NCI-H2227 treated with DMSO at 0.1 percent for 48 hours (cell line): ENCODE results near the gene BLVRB.
"Not testable (repeated sequence)": the region's sequence is repeated elsewhere in the genome, so short reads cannot be mapped to it uniquely, and the experiment has no call there.

ENCODE experiments used
- DNase-seq: peaks from one replicate; lab custom pipeline; 2025; lab: John Stamatoyannopoulos, UW

The BLVRB gene

DNA sequence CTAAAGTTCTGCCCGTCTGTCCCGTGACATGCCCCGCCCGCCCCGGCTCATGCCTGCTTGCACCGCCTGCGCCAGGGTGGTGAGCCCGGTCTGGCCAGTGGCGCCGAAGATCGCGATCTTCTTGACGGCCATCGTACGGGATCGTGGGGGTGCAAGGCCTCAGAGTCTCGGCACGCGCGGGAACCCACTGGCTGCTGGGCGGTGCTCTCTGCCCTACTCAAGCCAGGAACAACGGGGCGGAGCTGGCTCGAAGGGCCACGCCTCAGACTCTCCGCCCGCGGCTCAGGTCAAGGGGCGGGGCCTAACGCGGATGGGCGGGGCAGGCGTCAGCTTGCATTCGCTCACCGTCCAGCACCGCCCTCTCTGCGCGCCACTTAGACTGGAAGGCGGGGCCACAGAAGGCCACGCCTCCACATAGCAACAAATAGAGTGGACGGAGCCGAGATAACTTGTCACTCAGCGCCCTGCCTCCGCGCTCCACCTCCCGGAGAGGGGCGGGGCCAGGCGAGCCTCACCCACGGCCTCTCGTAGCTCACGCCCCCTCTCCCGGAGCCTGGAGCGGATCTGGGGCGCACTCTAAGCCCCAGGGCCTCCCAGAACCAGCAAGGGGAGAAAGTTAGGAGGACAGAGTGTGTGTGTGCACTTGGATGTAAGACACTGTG, at the start of gene BLVRB:
BLVRB (minus strand) TSS at position 189 of the 662 bp plus-strand sequence; CDS start at position 132, 57 bp downstream.
- DNase-seq, result peak; percentile 100

GRCh38 chr19:40513741-40514315, 48.3 kb upstream of the BLVRB start:
- no peak for DNase-seq

DNA sequence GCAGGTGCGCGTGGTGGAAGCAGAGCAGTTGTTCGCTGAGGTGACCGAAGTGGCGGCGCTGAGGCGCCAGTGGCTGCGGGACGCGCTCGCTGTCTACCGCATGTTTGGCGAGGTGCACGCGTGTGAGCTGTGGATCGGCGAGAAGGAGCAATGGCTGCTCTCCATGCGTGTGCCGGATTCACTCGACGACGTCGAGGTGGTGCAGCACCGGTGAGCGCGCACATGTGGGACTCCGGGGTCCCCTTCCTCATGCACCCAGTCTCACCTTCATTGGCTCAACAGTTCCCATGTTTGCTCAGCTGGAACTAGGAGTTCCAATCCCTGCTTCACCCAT, 47.8 kb upstream of the BLVRB start:
- no peak for DNase-seq

- DNase-seq, result no peak
These were observed 47.2 kb upstream of the BLVRB start for GRCh38 chr19:40512473-40513344.

GRCh38 chr19:40512110-40512472, 46.5 kb upstream of the BLVRB start:
- DNase-seq, result no peak

DNA sequence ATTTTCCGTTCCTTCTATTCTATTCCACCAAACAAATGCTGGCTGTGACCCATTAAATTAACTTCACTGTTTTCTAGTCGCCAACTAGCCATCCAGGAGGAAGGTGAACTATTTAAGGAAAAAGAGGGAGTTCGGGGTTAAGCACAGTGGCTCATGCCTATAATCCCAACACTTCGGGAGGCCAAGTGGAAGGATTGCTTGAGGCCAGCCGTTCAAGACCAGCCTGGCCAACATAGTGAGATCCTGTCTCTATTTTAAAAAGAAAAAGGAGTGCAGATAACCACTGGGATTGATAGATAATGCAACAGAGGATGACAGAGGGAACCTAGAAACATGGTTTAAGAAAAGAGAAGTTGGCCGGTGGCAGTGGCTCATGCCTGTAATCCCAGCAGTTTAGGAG, 45.9 kb upstream of the BLVRB start:
- DNase-seq, result no peak

DNA sequence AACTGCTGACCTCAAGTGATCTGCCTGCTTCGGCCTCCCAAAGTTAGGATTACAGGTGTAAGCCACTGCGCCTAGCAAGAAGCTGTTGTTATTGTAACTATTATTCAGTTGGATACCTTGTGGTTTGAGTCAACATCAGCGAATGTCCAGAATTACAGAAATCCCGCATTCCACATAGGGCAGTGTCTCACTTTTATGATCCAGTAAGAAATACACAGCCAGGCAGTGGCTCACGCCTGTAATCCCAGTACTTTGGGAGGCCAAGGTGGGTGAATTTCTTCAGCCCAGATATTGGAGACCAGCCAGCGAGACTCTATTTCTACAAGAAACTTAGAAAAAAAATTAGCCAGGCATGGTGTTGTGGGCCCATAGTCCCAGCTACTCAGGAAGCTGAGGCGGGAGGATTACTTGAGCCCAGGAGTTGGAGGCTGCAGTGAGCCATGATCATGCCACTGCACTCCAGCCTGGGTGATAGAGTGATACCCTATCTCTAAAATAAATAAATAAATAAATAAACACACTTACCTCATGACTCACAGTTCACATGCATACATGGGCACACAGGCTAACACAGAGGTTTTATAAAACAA, 45.1 kb upstream of the BLVRB start:
- no peak for DNase-seq

GRCh38 chr19:40508739-40509260, 43.3 kb upstream of the BLVRB start:
- no peak for DNase-seq

DNA sequence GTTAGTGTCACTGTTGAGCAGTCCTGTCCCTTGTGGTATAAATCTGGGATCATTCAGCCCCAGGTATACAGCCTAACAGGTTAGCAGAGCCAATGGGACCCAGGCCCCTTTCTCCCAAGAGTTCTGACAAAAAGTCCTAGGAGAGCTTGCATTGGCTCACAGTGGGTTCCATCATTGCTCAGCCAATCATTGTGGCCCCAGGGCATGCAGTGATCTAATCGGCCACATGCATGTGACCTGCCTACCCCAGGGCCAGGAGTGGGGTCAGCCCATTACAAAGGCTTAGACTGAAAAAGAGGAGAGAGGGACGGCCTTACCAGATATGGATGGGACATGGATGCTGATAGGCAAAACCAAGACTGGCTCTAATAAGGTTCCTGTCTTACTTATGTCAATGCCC, 42.3 kb upstream of the BLVRB start:
- DNase-seq, result no peak

- DNase-seq, result no peak
These were observed 40.6 kb upstream of the BLVRB start for GRCh38 chr19:40506099-40506498.

DNA sequence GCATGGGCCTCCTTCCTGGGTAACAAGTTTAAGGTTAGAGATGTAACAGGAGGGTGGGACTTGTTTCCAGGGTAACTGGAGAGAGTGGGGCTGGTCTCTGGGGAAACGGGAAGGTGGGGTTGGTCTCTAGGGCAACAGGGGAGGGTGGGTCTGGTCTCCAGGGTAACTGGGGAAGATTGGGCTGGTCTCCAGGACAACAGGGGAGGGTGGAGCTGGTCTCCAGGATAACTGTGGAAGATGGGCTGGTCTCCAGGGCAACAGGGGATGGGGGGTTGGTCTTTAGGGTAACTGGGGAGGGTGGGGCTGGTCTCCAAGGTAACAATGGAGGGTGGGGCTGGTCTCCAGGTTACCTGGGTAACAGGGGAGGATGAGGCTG, 37.8 kb upstream of the BLVRB start:
- peak; percentile 75 for DNase-seq

DNA sequence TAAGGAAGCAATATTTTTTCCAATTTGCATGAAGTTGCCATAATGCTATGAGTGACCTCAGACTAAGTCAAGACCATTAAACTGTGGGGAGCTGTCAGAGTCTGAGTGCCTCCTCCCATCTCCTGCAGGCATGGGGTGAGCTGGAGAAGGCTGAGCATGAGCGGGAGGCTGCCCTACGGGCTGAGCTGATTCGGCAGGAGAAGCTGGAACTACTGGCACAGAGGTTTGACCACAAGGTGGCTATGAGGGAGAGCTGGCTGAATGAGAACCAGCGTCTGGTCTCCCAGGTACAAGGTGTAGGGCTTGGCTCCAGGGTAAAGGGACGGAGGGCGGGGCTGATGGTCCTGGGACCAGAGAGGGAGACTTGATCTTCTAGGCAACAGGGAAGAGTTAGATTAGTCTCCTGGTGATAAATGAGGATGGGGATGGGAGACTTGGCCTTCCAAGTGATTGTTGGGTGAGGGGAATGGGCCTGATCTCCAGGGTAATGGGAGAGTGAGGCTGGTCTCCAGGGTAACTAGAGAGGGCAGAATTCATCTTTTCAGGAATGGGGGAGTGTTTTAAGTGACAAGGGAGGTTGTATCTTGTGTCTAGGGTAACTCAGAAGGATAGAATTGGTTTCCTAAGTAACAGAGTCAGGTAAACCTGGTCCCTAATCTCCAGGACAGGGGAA, 37.2 kb upstream of the BLVRB start:
- no peak for DNase-seq

- no peak for DNase-seq
These were observed 36.5 kb upstream of the BLVRB start for GRCh38 chr19:40502081-40502480.

DNA sequence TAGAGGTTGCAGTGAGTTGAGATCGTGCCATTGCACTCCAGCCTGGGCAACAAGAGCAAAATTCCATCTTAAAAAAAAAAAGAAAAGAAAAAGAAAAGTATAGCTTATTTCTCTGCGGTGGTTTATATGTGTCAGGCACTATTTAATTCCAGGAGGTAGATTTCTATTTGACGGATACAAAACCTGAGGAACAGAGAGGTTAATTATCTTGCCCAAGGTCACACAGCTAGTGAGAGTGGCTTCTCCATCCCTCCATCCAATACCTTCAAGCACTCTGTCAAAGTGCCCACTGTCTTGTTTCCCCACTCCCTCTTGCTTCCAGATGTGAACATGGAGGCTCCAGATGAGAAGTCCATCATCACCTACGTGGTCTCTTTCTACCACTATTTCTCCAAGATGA, 36.1 kb upstream of the BLVRB start:
- no peak for DNase-seq

DNA sequence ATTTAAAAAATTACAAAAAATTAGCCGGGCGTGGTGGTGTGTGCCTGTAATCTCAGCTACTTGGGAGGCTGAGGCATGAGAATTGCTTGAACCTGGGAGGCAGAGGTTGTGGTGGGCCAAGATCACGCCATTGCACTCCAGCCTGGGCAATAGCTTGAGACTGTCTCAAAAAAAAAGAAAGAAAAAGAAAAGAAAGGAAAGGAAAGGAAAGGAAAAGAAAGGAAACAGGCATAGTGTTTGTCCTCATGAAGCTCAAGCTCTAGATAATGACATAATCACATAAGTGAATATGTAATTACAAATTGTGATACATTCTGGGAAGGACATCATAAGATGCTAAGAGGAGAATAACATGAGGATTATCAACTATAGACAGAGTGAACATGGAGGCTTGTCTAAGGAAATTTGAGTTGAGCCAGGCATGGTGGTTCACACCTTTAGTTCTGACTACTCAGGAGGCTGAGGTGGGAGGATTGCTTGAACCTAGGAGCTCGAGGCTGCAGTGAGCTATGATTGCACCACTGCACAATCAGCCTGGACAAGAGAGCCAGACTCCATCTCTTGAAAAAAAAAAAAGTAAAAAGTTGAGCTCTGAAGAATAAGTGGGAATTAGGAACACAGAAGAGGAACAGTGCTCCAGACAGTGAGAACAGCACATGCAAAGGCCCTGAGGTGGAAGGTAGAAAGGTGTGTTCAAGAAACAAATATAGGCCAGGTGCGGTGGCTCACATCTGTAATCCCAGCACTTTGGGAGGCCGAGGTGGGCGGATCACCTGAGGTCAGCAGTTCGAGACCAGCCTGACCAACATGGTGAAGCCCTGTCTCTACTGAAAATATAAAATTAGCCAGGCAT, 35.4 kb upstream of the BLVRB start:
- DNase-seq, result not testable (repeated sequence)

DNA sequence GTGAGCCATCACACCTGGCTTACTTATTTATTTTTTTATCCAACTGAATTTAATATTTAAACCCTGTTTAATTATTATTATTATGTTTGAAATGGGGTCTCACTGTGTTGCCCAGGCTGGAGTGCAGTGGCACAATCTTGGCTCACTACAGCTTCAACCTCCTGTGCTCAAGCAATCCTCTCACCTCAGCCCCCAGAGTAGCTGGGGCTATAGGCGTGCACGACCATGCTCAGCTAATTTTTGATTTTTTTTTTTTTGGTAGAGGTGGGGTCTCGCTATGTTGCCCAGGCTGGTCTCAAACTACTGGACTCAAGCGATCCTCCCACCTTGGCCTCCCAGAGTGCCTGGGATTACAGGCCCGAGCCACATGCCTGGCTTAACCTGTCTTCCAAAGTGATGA, 33.8 kb upstream of the BLVRB start:
- no peak for DNase-seq

DNA sequence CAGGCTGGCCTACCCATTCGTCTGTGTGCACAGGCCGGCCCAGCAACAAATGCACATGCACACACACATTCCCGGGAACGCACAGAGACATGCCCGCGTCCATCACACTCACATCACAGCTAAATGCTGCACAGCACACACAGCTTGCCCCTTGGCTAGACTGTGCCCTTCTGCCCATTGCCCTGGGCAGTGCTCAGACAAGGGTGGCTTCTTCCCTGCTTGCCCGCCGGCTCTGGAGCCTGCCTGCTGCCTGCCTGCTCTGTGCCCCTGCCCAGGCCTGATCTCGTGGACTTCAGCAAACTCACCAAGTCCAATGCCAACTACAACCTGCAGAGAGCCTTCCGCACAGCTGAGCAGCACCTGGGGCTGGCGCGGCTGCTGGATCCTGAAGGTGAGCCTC, 31.7 kb upstream of the BLVRB start:
- DNase-seq, result no peak

DNA sequence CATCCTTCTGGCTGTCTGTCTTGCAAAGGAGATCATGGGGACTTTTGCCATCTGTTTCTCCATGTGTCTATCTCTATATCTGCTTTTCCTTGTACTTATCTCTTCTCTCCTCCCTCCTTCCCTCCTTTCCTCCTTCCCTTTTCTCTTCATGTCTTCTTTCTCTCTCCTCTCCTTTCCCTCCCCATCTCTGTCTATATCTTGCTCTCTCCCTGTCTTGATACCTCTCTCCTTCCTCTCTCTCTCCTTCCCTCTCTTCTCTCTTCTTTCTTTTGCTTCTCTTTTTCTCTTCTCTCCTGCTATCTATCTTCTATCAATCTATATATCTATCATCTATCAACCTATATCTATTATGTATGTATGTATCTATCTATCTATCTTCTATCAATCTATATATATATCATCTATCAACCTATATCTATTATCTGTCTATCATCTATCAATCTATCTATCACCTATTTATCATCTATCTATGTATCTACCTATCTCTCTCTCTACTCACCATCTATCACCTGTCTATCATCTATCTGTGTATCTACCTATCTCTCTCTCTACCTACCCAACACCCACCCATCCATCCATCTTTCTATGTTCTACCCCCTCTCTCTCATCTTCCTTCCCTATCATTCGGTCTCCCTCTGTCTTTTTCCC, 28.8 kb upstream of the BLVRB start:
- no peak for DNase-seq

DNA sequence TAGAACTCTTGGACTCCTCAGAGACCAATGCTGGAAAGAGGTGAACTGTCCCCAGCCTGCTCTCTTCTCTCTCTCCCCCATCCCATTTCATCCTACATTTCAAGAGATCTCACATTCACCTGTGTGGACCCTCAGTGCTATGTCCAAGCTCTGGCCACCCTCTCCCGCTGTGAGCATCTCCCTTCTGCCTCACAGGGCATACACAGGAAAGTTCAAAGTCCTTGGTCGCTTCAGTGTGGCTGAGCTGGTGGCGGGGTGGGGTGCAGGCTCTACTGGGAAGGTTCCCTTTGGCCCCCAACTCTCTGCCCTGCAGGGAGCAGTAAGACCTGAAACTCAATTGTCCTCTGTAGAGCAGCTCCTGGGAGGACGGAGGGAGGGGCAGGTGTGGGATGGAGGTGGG, 28.2 kb upstream of the BLVRB start:
- no peak for DNase-seq

- DNase-seq, result no peak
These were observed 26.7 kb upstream of the BLVRB start for GRCh38 chr19:40492274-40492673.

DNA sequence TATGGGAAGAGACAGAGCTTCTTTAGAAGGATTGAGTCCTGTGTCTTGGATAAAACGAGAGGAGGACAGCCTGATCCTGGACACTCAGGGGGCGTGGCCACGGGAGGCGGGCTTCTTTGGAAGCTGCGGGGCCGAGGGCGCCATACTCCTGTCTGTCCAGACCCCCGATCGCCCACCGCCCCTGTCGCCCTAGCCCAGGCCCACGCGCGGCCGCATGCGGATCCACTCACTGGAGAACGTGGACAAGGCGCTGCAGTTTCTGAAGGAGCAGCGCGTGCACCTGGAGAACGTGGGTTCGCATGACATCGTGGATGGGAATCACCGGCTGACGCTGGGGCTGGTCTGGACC, 24.3 kb upstream of the BLVRB start:
- no peak for DNase-seq
